Measurements from ENCODE around the gene OGFR. TPM values are rescaled to one million over a fixed set of nuclear protein-coding genes. Genes with fewer than 3 reads are reported as not detected.

OGFR gene
- polyA plus RNA-seq, 1 donor (not counting 4 experiments of a cell fraction or from before 2014, with no cell fraction given): 39.8 TPM

- Histone ChIP-seq H3K27ac (ENCODE audit: control insufficient read depth, insufficient read depth, low read length) (no peak overlapping the region), H3K9me3 (ENCODE audit: control insufficient read depth, low read depth, low read length) (no peaks in the 10 kb centered on the region), H3K4me2 (ENCODE audit: control insufficient read depth, extremely low read depth, insufficient read depth, low read depth, low read length) (no peak overlapping the region), H3K36me3 (ENCODE audit: control insufficient read depth in 2 of 2, extremely low read depth in 1 of 2, insufficient read depth in 2 of 2, low read length in 2 of 2) (no peaks in the 10 kb centered on the region), H3K27me3 (ENCODE audit: control insufficient read depth, extremely low read depth, insufficient read depth, low read length) (peaks cover 22% of the 10 kb centered on the region), H2AFZ (ENCODE audit: control insufficient read depth, low read length) (no peak overlapping the region), H3K9me1 (ENCODE audit: control insufficient read depth, extremely low read depth, insufficient read depth, low read length) (no peaks in the 10 kb centered on the region), H3K79me2 (ENCODE audit: control insufficient read depth, insufficient read depth, low read length) (no peaks in the 10 kb centered on the region), H4K20me1 (ENCODE audit: control insufficient read depth, extremely low read depth, insufficient read depth, low read length) (peaks cover 2% of the 10 kb centered on the region), H3K4me1 (ENCODE audit: control insufficient read depth, extremely low read depth, insufficient read depth, low read length) (peaks cover 12% of the 10 kb centered on the region), H3K9ac (ENCODE audit: control insufficient read depth, extremely low read depth, insufficient read depth, low read length) (no peak overlapping the region), H3K4me3 (ENCODE audit: control insufficient read depth in 2 of 3, extremely low read depth in 1 of 3, insufficient read depth in 2 of 3, low read depth in 1 of 3, low read length in 3 of 3) (no peak overlapping the region)
- TF ChIP-seq EZH2 (IDR thresholded peaks at IDR 0.05; ENCODE audit: low read length) (no peak), CTCF (optimal IDR thresholded peaks at IDR 0.05 in 1 of 3, IDR thresholded peaks at IDR 0.05 in 1 of 3, conservative IDR thresholded peaks at IDR 0.05 in 1 of 3; ENCODE audit: extremely low read depth in 1 of 3, insufficient read depth in 2 of 3, low read length in 3 of 3) (no peak)
- dilution Hi-C loops (cut with MboI; ENCODE audit: extremely low pct_ligation_motif_present, low sequenced_read_pairs): no loop called here
- FAIRE-seq (no peak), DNase-seq (ENCODE audit: low read depth, low spot score) (no peak)
Measured at GRCh38 chr20:62765021-62765420, 39.6 kb upstream of the OGFR start.

- no peak overlapping the region for H3K9ac ChIP-seq (ENCODE audit: control insufficient read depth, extremely low read depth, insufficient read depth, low read length)
- no peak overlapping the region for H3K4me3 ChIP-seq (ENCODE audit: control insufficient read depth in 2 of 3, extremely low read depth in 1 of 3, insufficient read depth in 2 of 3, low read depth in 1 of 3, low read length in 3 of 3)
- no peak overlapping the region for H3K4me2 ChIP-seq (ENCODE audit: control insufficient read depth, extremely low read depth, insufficient read depth, low read depth, low read length)
- H3K9me1 ChIP-seq (ENCODE audit: control insufficient read depth, extremely low read depth, insufficient read depth, low read length): no peaks in the 10 kb centered on the region
- H3K36me3 ChIP-seq (ENCODE audit: control insufficient read depth in 2 of 2, extremely low read depth in 1 of 2, insufficient read depth in 2 of 2, low read length in 2 of 2): no peaks in the 10 kb centered on the region
- no peak overlapping the region for H3K27ac ChIP-seq (ENCODE audit: control insufficient read depth, insufficient read depth, low read length)
- peaks cover 2% of the 10 kb centered on the region for H4K20me1 ChIP-seq (ENCODE audit: control insufficient read depth, extremely low read depth, insufficient read depth, low read length)
- no peaks in the 10 kb centered on the region for H3K9me3 ChIP-seq (ENCODE audit: control insufficient read depth, low read depth, low read length)
- peaks cover 12% of the 10 kb centered on the region for H3K4me1 ChIP-seq (ENCODE audit: control insufficient read depth, extremely low read depth, insufficient read depth, low read length)
- H3K79me2 ChIP-seq (ENCODE audit: control insufficient read depth, insufficient read depth, low read length): no peaks in the 10 kb centered on the region
- TF ChIP-seq CTCF (optimal IDR thresholded peaks at IDR 0.05 in 1 of 3, IDR thresholded peaks at IDR 0.05 in 1 of 3, conservative IDR thresholded peaks at IDR 0.05 in 1 of 3; ENCODE audit: extremely low read depth in 1 of 3, insufficient read depth in 2 of 3, low read length in 3 of 3): no peak
- DNase-seq (ENCODE audit: low read depth, low spot score): no peak
- no peak for FAIRE-seq
- dilution Hi-C loops (cut with MboI; ENCODE audit: extremely low pct_ligation_motif_present, low sequenced_read_pairs): no loop called here
- peaks cover 22% of the 10 kb centered on the region for H3K27me3 ChIP-seq (ENCODE audit: control insufficient read depth, extremely low read depth, insufficient read depth, low read length)
- H2AFZ ChIP-seq (ENCODE audit: control insufficient read depth, low read length): no peak overlapping the region
Measured at GRCh38 chr20:62765432-62766070, 39.1 kb upstream of the OGFR start.

Data from keratinocyte (primary cell).